Measurements from ENCODE around the gene PABPC1L2B.
"Not testable (repeated sequence)": the region's sequence is repeated elsewhere in the genome, so short reads cannot be mapped to it uniquely, and the experiment has no call there.

GRCh38 chrX:72959971-72960370 lies 42.8 kb upstream of the PABPC1L2B start:
- TF ChIP-seq ZNF70 (CRISPR knock-in tag; IDR thresholded peaks at IDR 0.05); CREB5 (CRISPR knock-in tag; IDR thresholded peaks at IDR 0.05; ENCODE audit: low read depth); SNAI2 (CRISPR knock-in tag; IDR thresholded peaks at IDR 0.05); CSDC2 (CRISPR knock-in tag; IDR thresholded peaks at IDR 0.05); ARNTL (CRISPR knock-in tag; IDR thresholded peaks at IDR 0.05; ENCODE audit: borderline replicate concordance, low read depth); ISL1 (CRISPR knock-in tag; IDR thresholded peaks at IDR 0.05); PATZ1 (CRISPR knock-in tag; IDR thresholded peaks at IDR 0.05; ENCODE audit: borderline replicate concordance); TSHZ2 (CRISPR knock-in tag; IDR thresholded peaks at IDR 0.05); TCF4 (CRISPR knock-in tag; IDR thresholded peaks at IDR 0.05; ENCODE audit: borderline replicate concordance); POU6F1 (CRISPR knock-in tag; IDR thresholded peaks at IDR 0.05; ENCODE audit: borderline replicate concordance, low read depth): not testable (repeated sequence)
